GM18868 (cell line): ENCODE measurements around the gene HORMAD2.

Experiments used
- ATAC-seq: cut with Tn5 transposase; IDR thresholded peaks from one replicate; pipeline ENCODE4 v1.9.1; 2021; ENCODE audit warnings: mild to moderate bottlenecking, moderate library complexity; ENCODE audit not compliant: unreplicated experiment

The HORMAD2 gene

GRCh38 chr22:30079952-30080533, at the start of gene HORMAD2:
Gene HORMAD2, plus strand, starts transcription at chr22:30080464. Its CDS starts 13,489 bp downstream, at chr22:30093953.
- ATAC-seq: no peak

GRCh38 chr22:30031328-30031727, 48.9 kb upstream of the HORMAD2 start:
- ATAC-seq: no peak

GRCh38 chr22:30031764-30032455, 48.4 kb upstream of the HORMAD2 start:
- no peak for ATAC-seq

GRCh38 chr22:30033137-30033536, 47.1 kb upstream of the HORMAD2 start:
- ATAC-seq: no peak

GRCh38 chr22:30033901-30034300, 46.4 kb upstream of the HORMAD2 start:
- ATAC-seq: no peak

- ATAC-seq: no peak
Measured at GRCh38 chr22:30036656-30037055, 43.6 kb upstream of the HORMAD2 start.

- no peak for ATAC-seq
Measured at GRCh38 chr22:30038219-30038618, 42.0 kb upstream of the HORMAD2 start.

GRCh38 chr22:30040499-30041260, 39.6 kb upstream of the HORMAD2 start:
- ATAC-seq: no peak

- no peak for ATAC-seq
Measured at GRCh38 chr22:30041475-30041874, 38.8 kb upstream of the HORMAD2 start.

- no peak for ATAC-seq
Measured at GRCh38 chr22:30041881-30042280, 38.4 kb upstream of the HORMAD2 start.

GRCh38 chr22:30043161-30043560, 37.1 kb upstream of the HORMAD2 start:
- ATAC-seq: no peak

- no peak for ATAC-seq
Measured at GRCh38 chr22:30044369-30044768, 35.9 kb upstream of the HORMAD2 start.

GRCh38 chr22:30044881-30045493, 35.3 kb upstream of the HORMAD2 start:
- ATAC-seq: no peak

GRCh38 chr22:30045494-30045887, 34.8 kb upstream of the HORMAD2 start:
- ATAC-seq: no peak

- no peak for ATAC-seq
Measured at GRCh38 chr22:30045901-30046715, 34.2 kb upstream of the HORMAD2 start.

- ATAC-seq: no peak
Measured at GRCh38 chr22:30046716-30047363, 33.4 kb upstream of the HORMAD2 start.

- no peak for ATAC-seq
Measured at GRCh38 chr22:30047364-30047738, 32.9 kb upstream of the HORMAD2 start.

GRCh38 chr22:30048681-30049080, 31.6 kb upstream of the HORMAD2 start:
- ATAC-seq: no peak

- ATAC-seq: no peak
Measured at GRCh38 chr22:30054067-30054763, 26.0 kb upstream of the HORMAD2 start.

GRCh38 chr22:30054764-30055069, 25.5 kb upstream of the HORMAD2 start:
- ATAC-seq: no peak
